Endothelial cell of umbilical vein (primary cell): ENCODE data around the gene ANXA5.

Experiments used
- CTCF ChIP-seq, 2 donors: IDR thresholded peaks; 1 replicate in 1 of 2; 2 replicates in 1 of 2; pipeline ENCODE4 v1.5.1; 2011; ENCODE audit warnings: low read length in 2 of 2, mild to moderate bottlenecking in 2 of 2, moderate library complexity in 2 of 2, control low read depth in 1 of 2, inconsistent platforms in 1 of 2, low read depth in 1 of 2; ENCODE audit not compliant: insufficient read depth in 1 of 2; ENCODE audit errors: extremely low read depth in 1 of 2
- EZH2 ChIP-seq: IDR thresholded peaks from 2 replicates; pipeline ENCODE4 v1.6.1; 2012; ENCODE audit warnings: borderline replicate concordance, low read depth, mild to moderate bottlenecking, moderate library complexity, low read length, inconsistent platforms; ENCODE audit not compliant: severe bottlenecking
- FOS ChIP-seq: IDR thresholded peaks from 2 replicates; pipeline ENCODE4 v1.6.1; 2011; ENCODE audit warnings: mild to moderate bottlenecking, low read length, moderate library complexity, borderline replicate concordance; ENCODE audit not compliant: insufficient read depth
- GATA2 ChIP-seq: IDR thresholded peaks from 2 replicates; pipeline ENCODE4 v1.7.0; 2011; ENCODE audit warnings: low read depth, mild to moderate bottlenecking, moderate library complexity, mixed read lengths, low read length; ENCODE audit not compliant: insufficient read length, insufficient read depth
- JUN ChIP-seq: IDR thresholded peaks from 2 replicates; pipeline ENCODE4 v1.6.1; 2011; ENCODE audit warnings: borderline replicate concordance, low read depth; ENCODE audit not compliant: insufficient read length, insufficient read depth
- MAX ChIP-seq: IDR thresholded peaks from 2 replicates; pipeline ENCODE4 v1.6.1; 2011; ENCODE audit not compliant: insufficient read depth, insufficient read length
- MYC ChIP-seq: IDR thresholded peaks from one replicate; pipeline ENCODE4 v1.6.1; 2011; ENCODE audit warnings: mild to moderate bottlenecking, low read depth, low read length
- POLR2A ChIP-seq: IDR thresholded peaks from 2 replicates; pipeline ENCODE4 v1.6.1; 2012; ENCODE audit warnings: low read depth, mild to moderate bottlenecking, control low read depth, low read length
- POLR2AphosphoS5 ChIP-seq: IDR thresholded peaks from 2 replicates; pipeline ENCODE4 v1.6.1; 2012; ENCODE audit warnings: low read depth, mild to moderate bottlenecking, control low read depth, low read length, moderate library complexity; ENCODE audit not compliant: insufficient read depth

GRCh38 chr4:121662225-121662624 is 34.6 kb downstream of the ANXA5 start:
- TF ChIP-seq EZH2 (no peak), CTCF (IDR thresholded peaks at IDR 0.05; ENCODE audit: extremely low read depth in 1 of 2, insufficient read depth in 1 of 2, low read depth in 1 of 2, low read length in 2 of 2) (no peak), MYC (no peak), MAX (no peak), POLR2AphosphoS5 (no peak), POLR2A (no peak), JUN (no peak), FOS (no peak), GATA2 (no peak)
